ENCODE data around the gene GPRIN2.

The GPRIN2 gene

DNA sequence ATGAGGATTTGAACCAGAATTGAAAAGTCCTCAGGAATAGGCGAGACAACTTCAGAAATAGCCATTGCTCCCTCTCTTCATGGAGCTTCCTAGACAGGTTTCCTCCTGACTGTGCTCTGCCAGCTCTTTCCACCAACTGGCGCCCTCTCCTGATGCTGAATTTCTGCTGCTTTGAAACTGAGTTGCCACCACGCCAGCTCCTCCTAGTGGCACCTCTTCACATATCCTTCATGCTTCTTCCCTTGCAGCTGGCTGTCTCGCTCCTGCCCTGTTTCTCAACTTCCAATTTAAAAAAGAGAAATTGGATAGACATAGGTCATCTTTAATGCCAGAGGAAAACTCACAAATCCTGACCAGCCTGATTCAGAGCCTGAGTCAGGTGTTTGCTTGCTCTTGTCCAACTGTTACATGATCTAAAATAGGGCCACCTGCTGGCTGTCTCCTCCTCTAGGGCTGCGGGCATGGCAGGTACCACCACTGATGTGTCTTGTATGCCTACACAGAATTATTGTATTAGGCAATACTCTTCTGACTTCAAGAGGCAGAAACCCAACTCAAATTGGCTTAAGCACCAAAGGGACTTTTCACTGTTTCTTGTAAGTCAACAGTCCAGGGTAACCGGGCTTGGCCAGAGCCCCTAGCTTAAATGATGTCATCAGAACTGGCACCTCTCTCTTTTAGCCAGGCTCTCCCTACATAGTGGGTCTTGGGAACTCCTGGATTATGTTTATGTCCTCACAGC, 9.3 kb upstream of the GPRIN2 start:
- peak; percentile 56 to 65 for DNase-seq

DNA sequence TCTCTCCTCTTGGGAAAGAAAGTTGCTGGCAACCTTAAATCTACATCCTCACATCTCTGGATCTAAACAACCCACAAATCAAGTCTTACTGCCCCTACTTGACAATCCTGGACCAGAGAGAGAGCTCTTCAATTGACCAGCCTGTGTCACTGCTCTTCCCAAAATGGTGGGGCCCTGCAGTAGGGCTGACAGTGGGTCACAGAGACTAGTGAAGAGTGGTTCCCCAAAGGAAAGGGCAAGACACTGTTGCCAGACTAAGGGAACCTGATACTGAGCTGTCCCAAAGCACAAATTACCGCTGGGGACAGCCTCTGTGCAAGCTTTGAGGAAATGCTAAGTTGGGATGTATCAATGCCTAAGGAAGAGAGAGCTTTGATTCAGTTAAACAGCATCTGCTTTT, 4.5 kb upstream of the GPRIN2 start:
- no peak for DNase-seq

DNA sequence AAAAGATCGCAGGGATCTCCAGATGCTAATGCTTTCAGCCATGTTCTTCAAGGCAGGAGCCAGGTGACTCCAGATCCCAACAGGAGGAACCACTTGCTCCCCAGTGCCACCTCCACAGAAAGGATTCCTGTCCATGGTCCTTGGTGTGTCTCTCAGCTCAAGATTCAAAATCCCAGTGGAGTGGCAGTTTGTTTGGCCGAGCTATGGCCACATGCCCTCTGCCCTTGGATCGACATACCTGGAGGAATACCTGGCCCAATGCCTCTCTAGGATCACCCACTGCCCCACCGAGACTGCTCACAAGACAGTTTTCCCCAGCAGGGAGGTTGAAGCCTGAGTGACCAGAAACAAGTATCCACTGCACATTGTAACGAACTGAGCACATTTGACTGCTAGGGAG, 3.9 kb upstream of the GPRIN2 start:
- DNase-seq = no peak

DNA sequence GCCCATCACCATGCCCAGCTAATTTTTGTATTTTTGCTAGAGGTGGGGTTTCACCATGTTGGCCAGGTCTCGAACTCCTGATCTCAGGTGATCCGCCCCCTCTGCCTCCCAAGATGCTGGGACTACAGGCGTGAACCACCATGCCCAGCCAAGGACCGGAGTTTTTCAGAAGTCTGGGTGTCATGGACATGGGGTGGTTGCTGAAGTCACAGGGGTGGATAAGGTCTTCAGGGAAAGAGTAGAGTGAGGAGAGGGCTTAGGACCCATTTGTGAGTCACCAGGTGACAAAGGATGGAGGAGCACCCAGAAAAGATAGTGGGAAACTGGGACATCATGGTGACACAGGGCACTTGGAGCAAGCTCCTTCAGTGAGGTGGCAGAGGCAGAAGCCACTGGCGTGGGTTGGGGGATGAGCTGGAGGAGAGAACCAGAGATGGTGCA, 2.8 kb upstream of the GPRIN2 start:
- DNase-seq = no peak

DNA sequence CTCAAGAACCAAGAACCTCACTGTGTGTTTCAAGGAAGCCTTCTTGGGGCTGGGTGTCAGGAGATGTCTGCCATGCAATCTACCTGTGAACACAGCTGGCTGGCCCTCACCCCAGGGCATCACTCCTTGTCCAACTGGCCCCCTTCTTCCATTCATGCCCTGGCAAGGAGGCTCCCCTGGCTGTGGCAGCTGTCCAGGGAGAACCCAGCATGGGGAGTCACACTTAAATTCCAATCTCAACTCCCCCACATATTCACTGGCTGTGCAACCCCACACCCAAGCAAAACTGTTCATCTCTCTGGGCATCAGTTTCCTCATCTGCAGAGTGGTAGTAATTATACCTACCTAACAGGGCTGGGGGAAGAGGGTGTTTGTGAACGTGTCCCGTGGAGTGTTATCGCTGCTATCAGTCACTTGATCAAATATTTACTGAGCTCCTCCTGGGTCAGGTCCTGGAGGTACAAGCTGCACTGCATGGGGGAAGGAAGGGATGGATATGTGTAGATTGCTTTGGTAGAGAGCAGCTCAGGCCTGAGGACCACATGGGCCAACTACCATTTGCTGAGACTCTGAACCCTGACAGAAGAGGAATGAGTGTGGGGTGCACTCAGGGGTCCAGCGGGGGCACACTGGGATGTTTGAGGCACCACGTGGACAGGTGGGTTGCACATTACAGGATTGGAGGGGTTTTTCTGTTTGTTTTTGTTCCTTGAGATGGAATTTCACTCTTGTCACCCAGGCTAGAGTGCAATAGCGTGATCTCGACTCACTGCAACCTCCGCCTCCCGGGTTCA, 2.1 kb upstream of the GPRIN2 start:
- no peak for DNase-seq

DNA sequence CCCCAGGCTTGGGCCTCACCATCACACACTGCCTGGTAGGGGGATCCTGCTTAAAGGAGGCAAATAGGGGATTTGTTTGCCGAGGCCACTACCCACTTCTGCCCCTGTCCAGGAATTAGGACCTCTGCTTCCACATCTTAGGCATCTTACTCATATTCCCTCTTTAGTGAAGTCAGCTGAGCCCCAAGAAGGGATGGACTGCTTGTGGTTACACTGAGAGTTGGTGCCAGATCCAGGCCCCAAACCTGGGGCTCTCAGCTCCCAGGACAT, 1.6 kb upstream of the GPRIN2 start:
- no peak for DNase-seq

DNA sequence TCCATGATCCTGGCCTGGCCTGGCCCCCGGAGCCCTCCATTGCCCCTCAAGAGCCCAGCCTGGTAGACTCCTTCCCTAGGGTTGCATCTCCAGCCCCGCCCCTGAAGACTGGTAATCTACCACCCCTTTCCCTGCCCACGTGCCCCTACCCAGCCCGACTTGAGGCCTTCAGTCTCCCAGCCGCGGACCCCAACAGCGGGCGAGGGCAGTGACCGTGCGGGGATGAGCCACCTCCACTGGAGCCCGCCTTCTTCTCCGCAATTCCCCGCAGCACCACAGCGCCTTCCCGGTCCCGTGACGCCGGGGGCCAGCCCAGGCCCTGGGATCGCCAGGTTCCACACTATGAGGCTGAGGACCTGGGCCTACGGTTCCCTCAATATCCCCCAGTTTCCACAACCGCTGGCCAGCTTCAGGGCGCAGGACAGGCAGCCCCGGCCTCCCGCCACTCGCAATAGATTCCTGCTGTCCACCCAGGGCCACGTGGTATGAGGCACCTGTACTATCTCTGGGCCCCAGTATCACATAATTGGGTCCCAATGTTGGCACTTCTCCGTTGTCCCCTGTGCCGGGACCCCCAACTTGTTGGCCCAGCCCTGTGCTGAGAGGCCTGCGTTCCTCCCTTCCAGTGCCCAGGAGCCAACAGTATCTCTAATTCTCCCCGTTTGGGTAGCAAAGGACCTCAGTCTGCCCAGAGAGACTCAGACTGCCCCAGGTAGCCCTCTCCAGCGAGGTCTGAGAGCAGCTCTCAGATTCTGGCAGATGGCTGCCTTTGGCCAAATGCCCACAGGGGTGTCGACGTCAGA, 1.1 kb upstream of the GPRIN2 start:
- DNase-seq = no peak

DNA sequence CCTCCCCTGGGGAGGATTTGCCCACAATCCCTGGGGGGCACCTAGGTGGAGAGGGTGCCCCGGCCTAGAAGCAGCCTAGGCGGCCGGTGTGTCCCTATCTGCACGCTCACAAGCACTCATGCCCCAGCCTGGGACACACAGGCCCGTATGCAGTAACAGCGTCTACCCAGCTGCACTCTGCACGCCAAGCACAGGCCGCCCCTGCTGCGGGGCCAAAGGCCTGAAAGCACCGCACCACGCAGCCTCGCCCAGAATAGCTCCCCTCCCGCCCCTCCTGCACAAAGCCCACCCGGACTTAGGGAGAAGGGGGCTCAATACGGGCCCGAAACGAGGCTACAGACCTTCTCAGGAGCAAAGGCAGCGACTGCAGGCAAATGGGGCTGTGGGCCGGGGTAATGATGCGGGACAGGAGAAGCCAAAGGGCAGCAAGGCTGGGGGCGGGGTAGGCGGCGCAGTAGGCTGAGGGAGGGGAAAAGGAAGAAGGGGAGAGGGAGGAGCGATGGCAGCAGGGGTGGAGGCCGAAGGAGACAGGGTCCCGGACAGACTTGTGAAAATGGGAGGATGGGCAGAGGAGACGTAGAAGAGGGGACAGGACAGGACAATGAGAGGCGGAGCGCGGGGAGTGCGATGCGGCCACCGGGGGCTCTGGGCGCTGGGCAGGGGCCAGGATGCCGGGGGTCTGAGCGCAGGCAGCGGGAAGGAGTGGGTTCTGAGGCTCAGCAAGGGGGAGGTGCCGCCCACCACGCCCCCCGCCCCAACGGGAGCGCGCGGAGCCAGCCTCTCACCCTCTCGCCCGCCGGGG, 544 bp downstream of the GPRIN2 start:
- no peak for DNase-seq

DNA sequence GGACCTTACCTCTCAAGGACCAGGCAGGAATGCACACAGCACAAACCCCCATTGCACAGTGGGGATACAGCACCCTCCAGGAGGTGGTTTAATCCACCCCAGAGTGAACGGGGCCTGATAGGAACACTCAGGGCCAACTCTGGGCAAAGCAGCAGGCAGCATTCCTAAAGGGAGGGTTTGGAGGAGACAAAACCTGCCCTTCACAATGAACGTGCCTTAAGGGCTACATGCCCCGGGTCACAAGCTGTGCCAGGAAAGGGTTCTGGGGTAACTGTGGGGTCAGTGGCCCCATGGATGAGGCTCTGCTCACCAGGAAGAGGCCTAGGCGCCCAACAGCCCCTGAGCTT, 1.1 kb downstream of the GPRIN2 start:
- no peak for DNase-seq

DNA sequence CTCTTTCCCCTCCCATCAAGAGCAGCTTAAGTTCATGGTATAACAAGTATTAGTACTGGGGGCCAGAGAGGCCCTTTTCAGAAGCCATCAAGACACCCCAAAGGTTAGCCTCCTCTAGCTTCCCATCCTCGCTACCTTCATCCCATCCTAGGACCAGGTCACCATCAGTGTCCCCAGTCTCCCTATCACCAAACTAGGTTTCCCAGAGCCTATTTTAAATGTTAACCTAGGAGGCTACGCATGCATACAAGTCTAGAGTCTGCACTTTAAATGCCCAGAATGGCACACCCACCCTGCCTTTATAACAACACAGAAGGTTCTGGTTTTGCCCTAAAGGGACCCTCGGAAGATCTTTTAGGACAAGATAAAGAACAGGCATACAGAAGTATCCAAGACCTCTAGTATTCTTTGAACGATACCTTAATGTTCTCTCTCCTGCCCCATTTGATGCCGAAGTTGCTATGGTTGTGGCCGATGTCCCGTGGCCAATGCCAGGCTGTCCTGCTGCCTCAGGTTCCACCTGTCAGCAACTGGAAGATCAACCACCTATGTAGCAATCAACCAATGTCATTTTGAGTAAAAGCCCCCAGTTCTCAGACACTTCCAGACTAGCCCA, 2.2 kb downstream of the GPRIN2 start:
- no peak for DNase-seq

DNA sequence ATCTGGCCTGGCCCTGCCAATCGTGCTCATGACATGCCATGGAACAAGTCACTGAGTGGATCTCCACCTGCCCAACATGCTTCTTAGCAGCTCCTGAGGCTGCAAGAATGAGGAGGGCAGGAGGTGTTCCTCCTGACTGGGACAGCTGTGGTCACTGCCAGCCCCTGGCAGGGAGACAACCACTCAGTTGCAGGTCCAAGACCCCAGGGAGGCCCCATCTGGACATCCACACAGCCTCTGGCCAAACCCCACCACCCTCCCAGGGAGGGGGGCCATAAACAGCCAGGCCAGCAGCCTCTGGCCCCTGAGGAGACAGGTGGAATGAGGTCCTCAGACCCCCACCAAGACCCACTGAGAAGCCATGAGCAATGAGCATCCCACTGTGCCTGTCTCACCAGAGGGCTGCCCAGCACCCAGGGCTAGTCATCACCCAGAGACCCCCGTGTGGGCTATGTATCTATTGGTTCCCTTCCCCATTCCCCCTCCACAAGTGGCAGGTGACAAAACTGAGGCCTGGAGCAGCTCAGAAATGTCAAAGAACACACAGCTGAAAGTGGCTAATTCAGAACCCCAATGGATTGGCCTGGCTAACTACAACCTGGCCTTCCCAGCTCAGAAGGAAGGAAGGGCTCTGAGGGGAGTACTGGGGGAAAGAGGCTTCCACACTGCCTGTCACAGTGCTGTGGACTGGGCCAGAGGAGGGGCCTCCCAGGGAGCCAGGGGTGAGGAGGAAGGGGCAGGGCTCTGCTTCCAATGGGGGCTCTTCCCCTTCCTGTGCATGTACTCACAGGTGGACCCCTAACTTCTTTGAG, 3.0 kb downstream of the GPRIN2 start:
- DNase-seq = no peak

DNA sequence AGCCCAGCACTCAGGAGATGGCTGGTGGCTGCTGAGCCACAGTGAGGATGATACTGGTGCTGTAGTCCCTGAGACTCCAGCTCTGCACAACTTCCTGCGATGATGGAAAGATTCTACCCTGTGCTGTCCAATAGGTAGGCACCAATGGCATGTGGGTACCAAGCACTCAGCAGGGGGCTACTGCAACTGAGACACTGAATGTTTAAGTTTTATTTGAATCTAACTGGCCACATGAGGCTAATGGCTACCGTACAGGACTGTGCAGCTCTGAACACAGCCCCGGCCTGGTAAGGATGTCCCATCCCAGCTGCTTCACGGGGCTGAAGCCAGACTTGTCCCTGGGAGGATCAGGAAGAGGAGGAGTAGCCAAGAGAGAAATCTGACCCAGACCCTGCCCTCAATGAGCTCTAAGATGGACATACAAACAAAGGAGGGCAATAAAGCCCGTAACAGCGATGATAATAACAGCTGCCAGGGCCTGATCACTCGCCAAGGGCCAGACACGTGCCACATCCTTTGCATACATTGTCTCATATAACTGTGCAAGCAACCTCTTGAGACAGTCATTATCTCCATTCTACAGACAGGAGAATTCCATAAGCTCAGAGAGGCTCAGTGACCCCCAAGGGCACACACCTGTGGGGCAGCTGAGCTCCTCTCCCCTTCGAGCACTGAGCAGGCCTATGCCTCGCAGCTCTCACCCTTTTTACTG, 3.8 kb downstream of the GPRIN2 start:
- DNase-seq = no peak

DNA sequence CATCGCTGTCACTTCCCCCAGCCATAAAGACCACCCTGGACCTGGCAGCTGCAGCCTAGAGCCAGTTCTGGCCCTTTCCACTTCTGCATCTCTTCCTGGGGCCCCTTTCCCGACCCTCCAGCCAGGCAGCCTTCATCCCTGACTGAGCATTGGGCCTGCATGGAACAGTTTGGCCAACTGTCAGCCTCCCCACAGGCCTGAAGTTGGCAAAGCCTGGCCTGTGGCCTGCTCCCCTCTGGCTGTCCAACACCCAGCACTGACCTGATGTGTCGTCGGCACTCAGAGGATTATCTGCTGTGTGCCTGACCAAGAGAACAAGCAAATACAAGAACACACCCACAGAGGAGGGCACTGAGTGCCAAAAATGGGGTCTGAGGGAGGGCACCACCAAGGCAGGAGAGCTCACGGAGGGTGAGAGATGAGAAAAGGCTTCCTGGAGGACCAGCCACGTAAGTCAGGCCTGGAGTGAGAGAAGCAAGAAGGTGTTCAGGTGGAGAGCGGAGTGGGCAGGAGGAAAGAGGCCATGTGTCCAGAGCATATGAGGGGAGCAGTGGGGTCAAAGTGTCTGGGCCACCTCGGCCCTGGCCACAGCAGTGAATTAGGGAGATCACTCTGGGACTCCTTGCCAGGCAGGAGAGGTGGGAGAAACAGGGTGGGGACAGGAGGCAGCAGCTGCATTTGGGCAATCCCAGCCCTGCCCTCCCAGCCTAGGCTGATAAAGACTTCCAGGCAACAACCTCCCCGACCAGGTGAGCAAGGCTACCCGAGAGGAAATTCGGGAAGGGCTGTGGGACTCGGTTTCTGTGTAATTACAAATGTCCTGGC, 4.5 kb downstream of the GPRIN2 start:
- no peak for DNase-seq

DNA sequence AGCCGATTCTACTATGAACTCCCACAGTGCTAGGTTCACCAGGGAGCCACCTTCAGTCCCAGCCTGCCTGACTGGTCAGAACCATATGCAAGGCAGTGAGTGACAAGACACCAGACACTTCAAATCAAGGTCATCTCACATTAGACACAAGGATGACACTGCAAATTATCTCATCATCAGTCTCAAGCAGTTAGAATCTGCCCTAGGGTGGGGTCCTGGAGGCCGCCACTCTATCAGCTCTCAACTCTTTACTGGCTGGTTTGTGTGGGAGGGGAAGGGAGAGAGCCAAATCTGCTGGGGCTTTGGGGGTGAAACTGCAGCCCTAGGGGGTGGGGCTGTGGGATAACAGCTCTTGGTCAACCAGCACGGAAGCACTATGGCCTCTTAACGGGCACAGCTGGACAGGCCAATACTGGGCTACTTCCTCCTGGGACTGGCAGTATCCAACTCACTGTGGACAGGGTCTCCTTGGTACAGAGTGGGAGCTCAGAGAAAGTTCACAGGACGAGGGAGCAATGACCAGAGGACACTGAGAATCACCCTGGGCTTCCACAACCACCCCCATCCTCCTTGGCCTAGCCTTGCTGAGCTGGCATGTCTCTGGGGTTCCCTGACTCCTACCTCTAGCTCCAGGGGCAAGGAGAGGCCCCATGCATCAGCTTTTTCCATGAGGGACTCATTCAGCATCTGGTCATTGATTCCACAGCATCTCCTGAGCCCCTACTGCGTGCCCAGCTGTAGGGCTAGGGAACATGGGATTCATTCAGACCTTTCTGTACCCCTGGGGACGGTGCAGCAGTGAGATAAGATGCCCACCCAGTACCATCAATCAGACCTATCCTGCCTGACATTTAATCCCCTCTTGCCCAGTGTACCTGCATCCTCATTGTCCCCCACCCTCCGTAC, 5.4 kb downstream of the GPRIN2 start:
- DNase-seq = no peak

DNA sequence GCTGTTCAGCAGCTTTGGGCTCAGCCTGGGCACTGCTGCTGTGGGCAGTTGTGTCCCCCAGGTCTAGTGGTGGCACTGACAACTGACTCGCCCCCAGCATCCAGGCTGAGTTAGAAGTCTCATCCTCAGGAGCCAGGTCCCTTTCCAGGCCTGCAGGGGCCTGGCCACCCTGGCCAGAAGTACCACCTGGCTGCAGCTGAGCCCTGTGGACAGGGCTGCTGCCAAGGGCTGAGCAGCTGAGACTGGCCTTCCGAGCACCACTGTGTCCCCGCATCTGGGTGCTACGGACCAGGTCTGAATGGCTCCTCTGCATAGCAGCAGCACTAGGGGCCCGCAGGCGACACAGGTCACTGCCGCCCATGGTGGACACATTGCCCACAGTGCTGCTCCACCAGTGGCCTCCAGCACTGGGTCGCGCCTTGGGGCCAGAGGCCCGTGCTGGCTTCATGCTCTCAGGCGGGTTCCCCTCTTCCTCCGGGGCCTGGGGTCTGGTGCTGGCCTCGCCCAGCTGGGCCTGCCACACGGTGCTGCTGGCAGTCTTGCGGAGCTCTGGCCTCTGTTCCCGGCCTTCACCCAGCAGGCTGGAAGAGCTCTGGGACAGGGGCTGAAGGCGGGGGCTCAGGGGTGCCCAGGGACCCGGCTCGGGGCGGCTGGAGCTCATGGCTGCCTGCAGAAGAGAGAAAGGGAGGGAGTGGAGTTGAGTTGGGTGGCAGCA, 6.2 kb downstream of the GPRIN2 start:
- DNase-seq = no peak

DNA sequence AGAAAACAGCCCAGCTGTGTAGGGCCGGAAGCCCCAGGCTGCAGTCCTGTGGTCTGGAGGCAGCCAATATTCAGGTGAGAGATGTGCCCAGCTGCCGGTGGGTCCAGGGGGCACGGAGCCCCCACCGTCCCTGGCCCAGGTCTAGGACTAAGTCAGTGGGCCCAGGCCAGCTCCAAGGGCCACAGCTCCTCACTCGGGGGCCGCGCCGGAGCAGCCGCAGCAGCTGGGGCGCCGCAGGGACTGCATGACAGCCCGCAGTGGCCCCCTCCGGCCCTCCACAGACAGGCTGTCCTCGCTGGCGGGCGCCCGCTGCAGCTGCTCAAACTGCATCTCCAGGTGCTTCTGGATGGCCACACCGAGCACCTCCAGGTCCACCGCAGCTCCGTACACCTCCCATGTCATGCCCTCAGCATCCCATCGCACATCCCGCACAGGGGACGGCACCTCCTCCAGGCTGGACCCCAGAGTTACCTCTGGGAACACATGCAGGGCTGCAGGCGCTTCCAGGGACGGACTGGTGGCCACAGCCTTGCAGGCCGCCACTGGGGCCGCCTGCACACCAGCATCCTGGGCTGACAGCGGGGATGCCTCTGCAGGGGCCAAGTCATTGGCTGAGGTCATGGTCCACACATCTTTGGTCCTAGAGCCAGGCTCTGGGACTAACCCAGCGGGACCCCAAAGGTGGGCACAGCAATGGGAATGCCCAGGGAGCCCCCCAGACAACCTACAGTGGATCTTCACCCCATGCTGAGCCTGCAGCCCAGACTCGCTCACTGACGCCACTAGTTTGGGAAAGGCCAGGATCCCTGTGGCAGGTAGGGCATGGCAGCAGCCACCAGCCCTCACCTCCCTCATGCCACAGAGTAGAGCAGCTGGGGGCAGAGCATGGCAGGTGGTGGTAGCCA, 7.0 kb downstream of the GPRIN2 start:
- no peak for DNase-seq

DNA sequence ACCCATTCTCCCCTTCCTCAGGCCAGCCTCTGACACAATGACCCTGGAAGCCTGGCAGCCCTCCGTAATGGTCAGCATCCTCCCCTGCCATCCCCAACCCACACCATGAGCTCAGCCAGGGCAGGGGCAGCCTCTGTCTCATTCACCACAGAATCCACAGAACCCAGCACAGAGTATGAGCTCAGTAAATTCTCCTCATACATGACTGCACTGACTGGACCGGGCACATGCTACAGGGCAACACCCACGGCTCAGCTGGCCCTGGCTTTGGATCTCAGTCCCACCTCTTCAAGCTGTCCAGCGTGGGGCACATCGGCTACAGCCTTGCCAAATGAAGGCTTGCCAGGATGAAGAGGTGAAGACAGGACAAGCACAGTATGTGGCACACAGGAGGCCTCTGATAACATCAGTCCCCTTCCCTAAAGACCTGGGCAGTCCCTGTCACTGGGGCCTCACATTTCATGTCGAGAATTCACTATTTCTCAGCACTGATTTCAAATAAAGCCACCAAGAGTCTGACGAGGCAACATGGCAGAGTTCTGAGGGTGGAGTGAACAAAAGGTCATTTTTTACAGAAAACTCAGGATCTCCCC, 7.9 kb downstream of the GPRIN2 start:
- no peak for DNase-seq
